ENCODE measurements around the gene ALDH3A1. TPM values are rescaled to one million over a fixed set of nuclear protein-coding genes. Genes with fewer than 3 reads are reported as not detected.
A peak's percentile ranks its signal among the peaks of the same experiment; 100 is the strongest.

The ALDH3A1 gene
- total and polyA plus RNA-seq, 10 of the 15 experiments (the other 5 are each of a cell fraction or from before 2014, with no cell fraction given), result 0.20 TPM; not detected in 9

- intact Hi-C loops (cut with micrococcal nuclease; ENCODE audit: unreplicated experiment), result no loop called here
- WGBS (ENCODE audit: insufficient coverage, insufficient replicate concordance, low lambda C conversion rate, missing lambda C conversion rate), result 28% methylated on average over 15 of the region's 15 CpGs
- Histone ChIP-seq H3K4me3 (no peak overlapping the region), H3K9me3 (replicated peaks; ENCODE audit: control insufficient read depth, insufficient read depth, low read length) (no peaks in the 10 kb centered on the region), H3K79me2 (ENCODE audit: control insufficient read depth, insufficient read depth, low read length) (no peaks in the 10 kb centered on the region), H3K4me1 (ENCODE audit: control insufficient read depth, insufficient read depth, low read length) (peaks cover 3% of the 10 kb centered on the region), H3K27me3 (replicated peaks in 1 of 2; ENCODE audit: control insufficient read depth in 2 of 2, insufficient read depth in 2 of 2, low read length in 1 of 2) (no peaks in the 10 kb centered on the region), H3K4me2 (ENCODE audit: control insufficient read depth, insufficient read depth) (no peak overlapping the region), H3K9ac (ENCODE audit: control insufficient read depth, insufficient read depth, low read length) (no peak overlapping the region), H4K20me1 (ENCODE audit: control insufficient read depth, insufficient read depth) (no peaks in the 10 kb centered on the region), H2AFZ (ENCODE audit: control insufficient read depth, low read depth, low read length) (no peak overlapping the region), H3K36me3 (ENCODE audit: control insufficient read depth in 2 of 2, insufficient read depth in 2 of 2, low read length in 1 of 2) (no peaks in the 10 kb centered on the region), H3K27ac (ENCODE audit: control insufficient read depth, insufficient read depth) (no peak overlapping the region)
- ChIA-PET CTCF (interaction anchor here (0.7 to 4.0 kb wide), 12 partner anchors 8 to 400 kb away, joined by 3 to 19 read pairs (median 4); partner anchors contain the start of genes ALDH3A2 and B9D1), POLR2A (no interaction called here), SMC1A (ENCODE audit: uncharacterized antibody, unreplicated experiment) (interaction anchor here (0.9 to 1.7 kb wide), 3 partner anchors 60 to 397 kb away, joined by 3 to 7 read pairs (median 3); no protein-coding TSS in a partner anchor), RAD21 (ENCODE audit: unreplicated experiment) (interaction anchor here (1.2 kb wide), 1 partner anchor 250 kb away, joined by 7 read pairs; no protein-coding TSS in a partner anchor)
- BruUV-seq (replicated peaks), result no TSS peak
- peak; percentile 63; the same call in 2 of the 3 replicates for ATAC-seq
- in situ Hi-C loops (cut with MboI), result loop anchor here (5.0 kb wide), 1 partner anchor 395 kb away; no protein-coding TSS in a partner anchor
- FAIRE-seq, result no peak
- DNase-seq (ENCODE audit: low read depth, low spot score), result no peak
- TF ChIP-seq, protein P1, sequence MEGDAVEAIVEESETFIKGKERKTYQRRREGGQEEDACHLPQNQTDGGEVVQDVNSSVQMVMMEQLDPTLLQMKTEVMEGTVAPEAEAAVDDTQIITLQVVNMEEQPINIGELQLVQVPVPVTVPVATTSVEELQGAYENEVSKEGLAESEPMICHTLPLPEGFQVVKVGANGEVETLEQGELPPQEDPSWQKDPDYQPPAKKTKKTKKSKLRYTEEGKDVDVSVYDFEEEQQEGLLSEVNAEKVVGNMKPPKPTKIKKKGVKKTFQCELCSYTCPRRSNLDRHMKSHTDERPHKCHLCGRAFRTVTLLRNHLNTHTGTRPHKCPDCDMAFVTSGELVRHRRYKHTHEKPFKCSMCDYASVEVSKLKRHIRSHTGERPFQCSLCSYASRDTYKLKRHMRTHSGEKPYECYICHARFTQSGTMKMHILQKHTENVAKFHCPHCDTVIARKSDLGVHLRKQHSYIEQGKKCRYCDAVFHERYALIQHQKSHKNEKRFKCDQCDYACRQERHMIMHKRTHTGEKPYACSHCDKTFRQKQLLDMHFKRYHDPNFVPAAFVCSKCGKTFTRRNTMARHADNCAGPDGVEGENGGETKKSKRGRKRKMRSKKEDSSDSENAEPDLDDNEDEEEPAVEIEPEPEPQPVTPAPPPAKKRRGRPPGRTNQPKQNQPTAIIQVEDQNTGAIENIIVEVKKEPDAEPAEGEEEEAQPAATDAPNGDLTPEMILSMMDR (IDR thresholded peaks at IDR 0.05 in 2 of 3, conservative IDR thresholded peaks at IDR 0.05 in 1 of 3; ENCODE audit: control insufficient read depth in 2 of 3, extremely low read depth in 1 of 3, insufficient read depth in 1 of 3, low read depth in 3 of 3, low read length in 3 of 3), result peak; percentile 32 to 50 (median 41); a peak in 5 of 6 replicates
- TF ChIP-seq NR2C1 (IDR thresholded peaks at IDR 0.05), result no peak
- TF ChIP-seq, protein P2, sequence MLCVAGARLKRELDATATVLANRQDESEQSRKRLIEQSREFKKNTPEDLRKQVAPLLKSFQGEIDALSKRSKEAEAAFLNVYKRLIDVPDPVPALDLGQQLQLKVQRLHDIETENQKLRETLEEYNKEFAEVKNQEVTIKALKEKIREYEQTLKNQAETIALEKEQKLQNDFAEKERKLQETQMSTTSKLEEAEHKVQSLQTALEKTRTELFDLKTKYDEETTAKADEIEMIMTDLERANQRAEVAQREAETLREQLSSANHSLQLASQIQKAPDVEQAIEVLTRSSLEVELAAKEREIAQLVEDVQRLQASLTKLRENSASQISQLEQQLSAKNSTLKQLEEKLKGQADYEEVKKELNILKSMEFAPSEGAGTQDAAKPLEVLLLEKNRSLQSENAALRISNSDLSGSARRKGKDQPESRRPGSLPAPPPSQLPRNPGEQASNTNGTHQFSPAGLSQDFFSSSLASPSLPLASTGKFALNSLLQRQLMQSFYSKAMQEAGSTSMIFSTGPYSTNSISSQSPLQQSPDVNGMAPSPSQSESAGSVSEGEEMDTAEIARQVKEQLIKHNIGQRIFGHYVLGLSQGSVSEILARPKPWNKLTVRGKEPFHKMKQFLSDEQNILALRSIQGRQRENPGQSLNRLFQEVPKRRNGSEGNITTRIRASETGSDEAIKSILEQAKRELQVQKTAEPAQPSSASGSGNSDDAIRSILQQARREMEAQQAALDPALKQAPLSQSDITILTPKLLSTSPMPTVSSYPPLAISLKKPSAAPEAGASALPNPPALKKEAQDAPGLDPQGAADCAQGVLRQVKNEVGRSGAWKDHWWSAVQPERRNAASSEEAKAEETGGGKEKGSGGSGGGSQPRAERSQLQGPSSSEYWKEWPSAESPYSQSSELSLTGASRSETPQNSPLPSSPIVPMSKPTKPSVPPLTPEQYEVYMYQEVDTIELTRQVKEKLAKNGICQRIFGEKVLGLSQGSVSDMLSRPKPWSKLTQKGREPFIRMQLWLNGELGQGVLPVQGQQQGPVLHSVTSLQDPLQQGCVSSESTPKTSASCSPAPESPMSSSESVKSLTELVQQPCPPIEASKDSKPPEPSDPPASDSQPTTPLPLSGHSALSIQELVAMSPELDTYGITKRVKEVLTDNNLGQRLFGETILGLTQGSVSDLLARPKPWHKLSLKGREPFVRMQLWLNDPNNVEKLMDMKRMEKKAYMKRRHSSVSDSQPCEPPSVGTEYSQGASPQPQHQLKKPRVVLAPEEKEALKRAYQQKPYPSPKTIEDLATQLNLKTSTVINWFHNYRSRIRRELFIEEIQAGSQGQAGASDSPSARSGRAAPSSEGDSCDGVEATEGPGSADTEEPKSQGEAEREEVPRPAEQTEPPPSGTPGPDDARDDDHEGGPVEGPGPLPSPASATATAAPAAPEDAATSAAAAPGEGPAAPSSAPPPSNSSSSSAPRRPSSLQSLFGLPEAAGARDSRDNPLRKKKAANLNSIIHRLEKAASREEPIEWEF (IDR thresholded peaks at IDR 0.05; ENCODE audit: insufficient replicate concordance, low read depth, low read length), result no peak
- no peak for TF ChIP-seq BACH1 (IDR thresholded peaks at IDR 0.05; ENCODE audit: borderline replicate concordance)
- TF ChIP-seq SMC3 (IDR thresholded peaks at IDR 0.05; ENCODE audit: borderline replicate concordance, low read length), result peak; percentile 47; the same call in 1 of the 2 replicates
- TF ChIP-seq, protein P3, sequence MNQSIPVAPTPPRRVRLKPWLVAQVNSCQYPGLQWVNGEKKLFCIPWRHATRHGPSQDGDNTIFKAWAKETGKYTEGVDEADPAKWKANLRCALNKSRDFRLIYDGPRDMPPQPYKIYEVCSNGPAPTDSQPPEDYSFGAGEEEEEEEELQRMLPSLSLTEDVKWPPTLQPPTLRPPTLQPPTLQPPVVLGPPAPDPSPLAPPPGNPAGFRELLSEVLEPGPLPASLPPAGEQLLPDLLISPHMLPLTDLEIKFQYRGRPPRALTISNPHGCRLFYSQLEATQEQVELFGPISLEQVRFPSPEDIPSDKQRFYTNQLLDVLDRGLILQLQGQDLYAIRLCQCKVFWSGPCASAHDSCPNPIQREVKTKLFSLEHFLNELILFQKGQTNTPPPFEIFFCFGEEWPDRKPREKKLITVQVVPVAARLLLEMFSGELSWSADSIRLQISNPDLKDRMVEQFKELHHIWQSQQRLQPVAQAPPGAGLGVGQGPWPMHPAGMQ (IDR thresholded peaks at IDR 0.05; ENCODE audit: borderline replicate concordance), result no peak
- TF ChIP-seq NFYA (IDR thresholded peaks at IDR 0.05; ENCODE audit: borderline replicate concordance, low read depth, low read length), result no peak
- TF ChIP-seq WRNIP1 (IDR thresholded peaks at IDR 0.05; ENCODE audit: borderline replicate concordance, low read depth, low read length), result no peak
- no peak for TF ChIP-seq RB1 (IDR thresholded peaks at IDR 0.05; ENCODE audit: borderline replicate concordance)
- no peak for TF ChIP-seq POLR2A (IDR thresholded peaks at IDR 0.05; ENCODE audit: low read depth, low read length)
- peak; percentile 45 for TF ChIP-seq RAD21 (IDR thresholded peaks at IDR 0.05; ENCODE audit: insufficient read depth, low read depth, low read length)
- TF ChIP-seq, protein P4, sequence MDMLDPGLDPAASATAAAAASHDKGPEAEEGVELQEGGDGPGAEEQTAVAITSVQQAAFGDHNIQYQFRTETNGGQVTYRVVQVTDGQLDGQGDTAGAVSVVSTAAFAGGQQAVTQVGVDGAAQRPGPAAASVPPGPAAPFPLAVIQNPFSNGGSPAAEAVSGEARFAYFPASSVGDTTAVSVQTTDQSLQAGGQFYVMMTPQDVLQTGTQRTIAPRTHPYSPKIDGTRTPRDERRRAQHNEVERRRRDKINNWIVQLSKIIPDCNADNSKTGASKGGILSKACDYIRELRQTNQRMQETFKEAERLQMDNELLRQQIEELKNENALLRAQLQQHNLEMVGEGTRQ (IDR thresholded peaks at IDR 0.05; ENCODE audit: borderline replicate concordance, low read depth, low read length), result no peak
- no peak for TF ChIP-seq PML (IDR thresholded peaks at IDR 0.05; ENCODE audit: low read length)
- no peak for TF ChIP-seq EP300 (IDR thresholded peaks at IDR 0.05; ENCODE audit: borderline replicate concordance in 1 of 2, control insufficient read depth in 1 of 2, low read depth in 2 of 2, low read length in 2 of 2)
Measured at GRCh38 chr17:19762515-19762961, 14.4 kb upstream of the ALDH3A1 start.

All from GM12878 (cell line).